ENCODE measurements around the gene ELMOD1.

ELMOD1 gene

DNA sequence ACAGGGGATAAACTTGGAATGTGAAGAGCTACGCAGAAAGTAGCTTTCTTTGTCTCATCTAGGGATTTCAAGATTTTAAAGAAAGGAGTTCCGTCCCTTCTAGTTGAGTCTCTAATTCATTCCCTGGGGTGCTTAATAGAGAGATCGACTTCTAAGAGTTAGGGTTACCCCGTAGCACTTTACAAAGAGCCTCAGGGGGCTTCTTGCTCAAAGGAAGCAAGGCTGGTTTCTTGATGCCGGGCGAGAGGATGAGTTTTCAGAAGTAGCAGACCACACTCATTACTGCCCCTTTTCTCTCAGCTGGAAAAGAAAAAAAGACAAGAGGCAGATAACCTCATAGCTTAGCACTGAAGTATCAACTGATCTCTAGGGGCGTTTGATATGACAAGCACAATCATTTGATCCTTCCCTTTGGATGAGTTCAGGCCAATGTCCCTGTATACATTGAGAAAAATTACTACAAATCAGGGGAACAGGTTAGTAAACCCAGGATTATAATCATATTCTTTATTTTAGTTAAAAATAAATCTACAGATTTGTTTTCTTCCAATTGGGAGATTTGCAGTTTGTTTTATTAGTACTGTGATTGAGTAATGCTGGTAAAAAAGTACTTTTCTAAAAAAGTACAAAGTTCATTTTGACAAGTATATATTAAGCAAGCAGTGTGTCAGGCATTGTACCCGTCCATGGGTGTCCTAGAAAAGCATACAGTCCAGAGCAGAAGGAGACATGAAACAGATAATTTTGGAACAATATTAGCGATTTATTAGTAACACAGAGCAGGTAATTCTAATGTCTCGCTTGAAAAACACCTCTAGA, 18.7 kb downstream of the ELMOD1 start:
- H3K9me3 ChIP-seq (ENCODE audit: severe bottlenecking), result no peaks in the 10 kb centered on the region
- ATAC-seq (ENCODE audit: low read depth) (no peak), DNase-seq (ENCODE audit: low spot score) (no peak)
- no peak overlapping the region for H3K27ac ChIP-seq (ENCODE audit: poor library complexity, severe bottlenecking)
- H3K4me1 ChIP-seq (ENCODE audit: insufficient read depth, poor library complexity, severe bottlenecking), result no peaks in the 10 kb centered on the region
- H3K27me3 ChIP-seq (ENCODE audit: insufficient read depth, poor library complexity, severe bottlenecking), result peaks cover 5% of the 10 kb centered on the region
- H3K36me3 ChIP-seq (ENCODE audit: low read depth), result no peaks in the 10 kb centered on the region
- no peak overlapping the region for H3K4me3 ChIP-seq (ENCODE audit: severe bottlenecking)
- TF ChIP-seq, protein P1, sequence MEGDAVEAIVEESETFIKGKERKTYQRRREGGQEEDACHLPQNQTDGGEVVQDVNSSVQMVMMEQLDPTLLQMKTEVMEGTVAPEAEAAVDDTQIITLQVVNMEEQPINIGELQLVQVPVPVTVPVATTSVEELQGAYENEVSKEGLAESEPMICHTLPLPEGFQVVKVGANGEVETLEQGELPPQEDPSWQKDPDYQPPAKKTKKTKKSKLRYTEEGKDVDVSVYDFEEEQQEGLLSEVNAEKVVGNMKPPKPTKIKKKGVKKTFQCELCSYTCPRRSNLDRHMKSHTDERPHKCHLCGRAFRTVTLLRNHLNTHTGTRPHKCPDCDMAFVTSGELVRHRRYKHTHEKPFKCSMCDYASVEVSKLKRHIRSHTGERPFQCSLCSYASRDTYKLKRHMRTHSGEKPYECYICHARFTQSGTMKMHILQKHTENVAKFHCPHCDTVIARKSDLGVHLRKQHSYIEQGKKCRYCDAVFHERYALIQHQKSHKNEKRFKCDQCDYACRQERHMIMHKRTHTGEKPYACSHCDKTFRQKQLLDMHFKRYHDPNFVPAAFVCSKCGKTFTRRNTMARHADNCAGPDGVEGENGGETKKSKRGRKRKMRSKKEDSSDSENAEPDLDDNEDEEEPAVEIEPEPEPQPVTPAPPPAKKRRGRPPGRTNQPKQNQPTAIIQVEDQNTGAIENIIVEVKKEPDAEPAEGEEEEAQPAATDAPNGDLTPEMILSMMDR (IDR thresholded peaks at IDR 0.05; ENCODE audit: poor library complexity, severe bottlenecking), result no peak

DNA sequence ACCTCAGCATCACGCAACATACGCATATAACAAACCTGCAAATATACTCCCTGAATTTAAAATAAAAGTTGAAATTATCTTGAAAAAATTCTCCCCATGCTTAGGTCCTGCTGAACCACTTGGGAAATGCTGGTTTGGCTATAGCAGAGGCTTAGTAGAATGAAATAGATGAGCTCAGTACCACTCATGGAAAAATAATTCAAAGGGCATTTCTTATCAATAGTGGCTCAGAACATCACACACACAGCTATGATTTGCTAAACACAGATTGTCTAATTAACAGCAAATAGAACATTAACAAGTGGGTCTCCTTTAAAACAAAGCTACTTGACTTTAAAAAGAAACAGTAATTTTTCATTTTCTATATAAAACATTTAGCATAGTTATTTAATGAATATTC, 21.5 kb downstream of the ELMOD1 start:
- ATAC-seq (ENCODE audit: low read depth), result no peak
- TF ChIP-seq, protein P1 (IDR thresholded peaks at IDR 0.05; ENCODE audit: poor library complexity, severe bottlenecking), result no peak

DNA sequence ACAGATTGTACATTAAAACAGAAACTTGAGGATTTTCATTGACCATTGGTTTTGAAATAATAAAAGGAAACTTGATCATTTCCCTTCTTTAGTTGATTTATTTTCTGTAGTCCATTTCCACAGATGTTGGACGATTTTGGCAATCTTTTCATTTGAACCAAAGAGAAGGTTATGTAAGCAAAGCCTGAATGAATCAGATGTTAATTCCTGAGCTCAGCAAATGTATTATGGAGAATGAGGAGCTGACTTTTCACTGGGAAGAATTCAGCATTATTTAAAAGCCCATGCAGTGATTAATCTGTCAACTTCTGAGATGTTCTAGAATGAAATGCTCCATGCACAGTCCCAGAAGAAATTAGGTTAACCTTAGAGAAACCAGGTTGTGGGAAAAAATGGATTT, 29.0 kb downstream of the ELMOD1 start:
- Histone ChIP-seq H3K27ac (ENCODE audit: poor library complexity, severe bottlenecking) (no peak overlapping the region), H3K9me3 (ENCODE audit: severe bottlenecking) (no peaks in the 10 kb centered on the region), H3K27me3 (ENCODE audit: insufficient read depth, poor library complexity, severe bottlenecking) (peaks cover 3% of the 10 kb centered on the region), H3K4me1 (ENCODE audit: insufficient read depth, poor library complexity, severe bottlenecking) (no peaks in the 10 kb centered on the region), H3K36me3 (ENCODE audit: low read depth) (no peaks in the 10 kb centered on the region), H3K4me3 (ENCODE audit: severe bottlenecking) (no peak overlapping the region)
- TF ChIP-seq, protein P1 (IDR thresholded peaks at IDR 0.05; ENCODE audit: poor library complexity, severe bottlenecking), result no peak
- no peak for ATAC-seq (ENCODE audit: low read depth)
- no peak for DNase-seq (ENCODE audit: low spot score)

More for the DNA sequence above, 21.5 kb downstream of the ELMOD1 start:
- Histone ChIP-seq H3K27me3 (ENCODE audit: insufficient read depth, poor library complexity, severe bottlenecking) (peaks cover 5% of the 10 kb centered on the region), H3K4me3 (ENCODE audit: severe bottlenecking) (no peak overlapping the region), H3K27ac (ENCODE audit: poor library complexity, severe bottlenecking) (no peak overlapping the region), H3K9me3 (ENCODE audit: severe bottlenecking) (no peaks in the 10 kb centered on the region), H3K36me3 (ENCODE audit: low read depth) (no peaks in the 10 kb centered on the region), H3K4me1 (ENCODE audit: insufficient read depth, poor library complexity, severe bottlenecking) (no peaks in the 10 kb centered on the region)
- no peak for DNase-seq (ENCODE audit: low spot score)

DNA sequence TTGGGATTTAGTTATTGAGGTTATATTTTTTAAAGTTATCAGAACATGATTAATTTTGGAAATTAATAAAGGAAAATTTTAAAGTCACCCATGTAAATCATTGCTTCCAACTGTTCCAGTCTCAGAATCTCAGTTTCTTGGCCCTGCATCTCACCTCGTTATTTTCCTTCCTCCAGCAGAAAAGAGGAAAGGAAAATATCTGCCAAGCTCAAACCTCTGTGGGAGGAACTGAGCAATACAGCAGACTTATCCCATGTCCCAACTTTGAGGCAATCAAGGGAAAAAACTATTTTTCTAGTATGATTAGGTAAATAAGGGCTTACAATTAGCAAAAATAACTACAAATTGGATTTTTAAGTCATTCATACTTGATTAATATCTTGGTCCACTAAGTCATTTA, 30.1 kb downstream of the ELMOD1 start:
- ATAC-seq (ENCODE audit: low read depth) (no peak), DNase-seq (ENCODE audit: low spot score) (no peak)
- Histone ChIP-seq H3K27ac (ENCODE audit: poor library complexity, severe bottlenecking) (no peak overlapping the region), H3K36me3 (ENCODE audit: low read depth) (no peaks in the 10 kb centered on the region), H3K4me3 (ENCODE audit: severe bottlenecking) (no peak overlapping the region), H3K27me3 (ENCODE audit: insufficient read depth, poor library complexity, severe bottlenecking) (peaks cover 4% of the 10 kb centered on the region), H3K9me3 (ENCODE audit: severe bottlenecking) (no peaks in the 10 kb centered on the region), H3K4me1 (ENCODE audit: insufficient read depth, poor library complexity, severe bottlenecking) (no peaks in the 10 kb centered on the region)
- TF ChIP-seq, protein P1 (IDR thresholded peaks at IDR 0.05; ENCODE audit: poor library complexity, severe bottlenecking), result no peak

DNA sequence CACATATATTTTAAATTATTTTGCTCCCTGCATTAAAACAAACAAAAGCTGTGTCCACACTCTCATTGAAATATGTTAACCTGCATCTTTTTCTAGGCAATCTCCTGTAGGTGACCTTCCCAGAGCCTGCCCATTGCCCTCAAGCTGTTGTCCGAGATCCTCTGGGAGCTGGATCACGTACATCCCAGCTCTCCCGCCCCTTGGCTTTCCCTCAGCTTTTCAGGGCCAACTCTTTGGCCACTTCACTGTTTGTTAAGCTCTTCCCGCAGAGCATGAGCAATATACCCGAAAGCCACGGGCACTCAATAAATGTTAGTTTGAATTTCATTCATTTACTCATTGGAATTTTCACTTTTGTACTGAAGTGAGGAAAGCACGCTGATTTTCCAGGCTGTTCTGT, 32.2 kb downstream of the ELMOD1 start:
- H3K36me3 ChIP-seq (ENCODE audit: low read depth), result no peaks in the 10 kb centered on the region
- DNase-seq (ENCODE audit: low spot score) (no peak), ATAC-seq (ENCODE audit: low read depth) (no peak)
- no peaks in the 10 kb centered on the region for H3K9me3 ChIP-seq (ENCODE audit: severe bottlenecking)
- TF ChIP-seq, protein P1 (IDR thresholded peaks at IDR 0.05; ENCODE audit: poor library complexity, severe bottlenecking), result no peak
- H3K4me1 ChIP-seq (ENCODE audit: insufficient read depth, poor library complexity, severe bottlenecking), result no peaks in the 10 kb centered on the region
- peaks cover 4% of the 10 kb centered on the region for H3K27me3 ChIP-seq (ENCODE audit: insufficient read depth, poor library complexity, severe bottlenecking)
- H3K4me3 ChIP-seq (ENCODE audit: severe bottlenecking), result no peak overlapping the region
- no peak overlapping the region for H3K27ac ChIP-seq (ENCODE audit: poor library complexity, severe bottlenecking)
